Measurements from ENCODE around the gene PRDM16. TPM values are rescaled to one million over a fixed set of nuclear protein-coding genes. Genes with fewer than 3 reads are reported as not detected.

The PRDM16 gene
- polyA plus RNA-seq, 2 of the 4 experiments (the other 2 are of a cell fraction), result 0.03 to 0.35 TPM

DNA sequence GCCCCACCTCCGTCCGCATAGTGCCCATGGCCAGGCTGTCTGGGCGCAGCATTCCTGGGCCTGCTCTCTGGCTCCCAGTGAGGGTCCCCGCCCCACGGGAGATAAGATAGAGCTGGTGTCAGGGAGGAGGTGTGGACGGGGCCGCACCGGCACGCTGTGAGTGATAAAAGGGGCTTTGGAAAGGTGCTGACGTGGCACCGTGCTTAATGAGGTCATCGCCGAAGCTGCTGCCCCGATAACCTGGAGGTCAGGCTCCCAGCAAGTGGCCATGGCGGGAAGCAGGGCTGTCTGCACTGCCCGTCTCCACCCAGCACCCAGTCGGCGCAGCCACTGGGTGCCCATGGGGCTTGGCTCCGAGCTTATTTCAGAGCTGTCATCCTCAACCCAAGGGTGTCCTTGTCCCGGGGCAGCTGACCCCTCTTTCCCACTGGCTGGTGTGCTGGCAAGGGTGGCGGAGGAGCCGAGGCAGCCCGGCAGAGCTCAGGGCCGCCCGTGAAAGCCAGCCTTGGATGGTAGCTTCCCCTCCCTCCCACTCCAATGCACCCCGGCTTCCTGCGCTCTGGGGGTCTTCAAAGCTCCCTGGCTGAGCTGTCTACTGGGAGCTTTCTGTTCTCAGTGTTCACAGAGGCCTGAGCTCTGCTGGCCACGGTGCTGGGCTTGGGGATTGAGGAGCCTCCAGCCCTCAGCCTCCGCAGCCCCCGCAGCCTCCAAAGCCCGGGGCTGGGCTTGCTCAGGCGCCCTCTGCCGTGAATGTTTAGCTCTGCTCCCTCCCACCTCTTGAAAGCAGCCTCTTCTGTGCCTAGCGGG lies 280.4 kb downstream of the PRDM16 start:
- DNase-seq (ENCODE audit: low read depth in 1 of 2, low spot score in 1 of 2) (peak in 1 of 2 experiments; percentile 16), ATAC-seq (peak; percentile 27 to 74; a peak in 3 of 6 replicates), FAIRE-seq (no peak)
- Histone ChIP-seq H3K4me1 (no peaks in the 10 kb centered on the region), H3K9me3 (0 out of 3 replicates have a peak, but pooled peaks cover 7% of the 10 kb centered on the region), H3K4me3 (no peak overlapping the region), H3K4me2 (no peak overlapping the region), H3K27ac (no peak overlapping the region)
- CTCF ChIA-PET, result interaction anchor here (0.9 to 2.2 kb wide), 5 partner anchors 10 to 336 kb away, joined by 3 to 7 read pairs (median 4); no protein-coding TSS in a partner anchor
- 55% methylated on average over 25 of the region's 34 CpGs for WGBS (ENCODE audit: missing lambda C conversion rate)
- POLR2A ChIA-PET, result no interaction called here
- TF ChIP-seq CBX8 (IDR thresholded peaks at IDR 0.05) (no peak), POLR2AphosphoS2 (conservative IDR thresholded peaks at IDR 0.05; ENCODE audit: low read length) (no peak), SMC3 (IDR thresholded peaks at IDR 0.05) (peak; percentile 27; the same call in 1 of the 3 replicates), MAFK (IDR thresholded peaks at IDR 0.05; ENCODE audit: partially characterized antibody) (peak; percentile 28), ESRRA (IDR thresholded peaks at IDR 0.05; ENCODE audit: borderline replicate concordance, low read length) (no peak)

DNA sequence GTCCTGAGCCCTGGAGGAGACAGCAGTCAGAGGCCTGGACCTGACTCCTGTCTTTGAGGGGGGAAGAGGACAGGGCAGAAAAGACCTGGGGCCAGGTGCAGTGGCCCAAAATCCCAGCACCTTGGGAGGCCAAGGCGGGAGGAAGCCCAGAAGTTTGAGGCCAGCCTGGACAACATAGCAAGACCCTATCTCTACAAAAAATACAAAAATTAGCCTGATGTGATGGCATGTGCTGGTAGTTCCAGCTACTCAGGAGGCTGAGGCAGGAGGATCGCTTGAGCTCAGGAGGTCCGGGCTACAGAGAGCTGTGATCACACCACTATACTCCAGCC lies 280.9 kb downstream of the PRDM16 start:
- no peaks in the 10 kb centered on the region for H3K4me1 ChIP-seq
- TF ChIP-seq FOSB (CRISPR knock-in tag; IDR thresholded peaks at IDR 0.05), result no peak
- no peak for TF ChIP-seq KDM1A (IDR thresholded peaks at IDR 0.05; ENCODE audit: low read depth)
- no peak; the same call in 2 of the 3 replicates for TF ChIP-seq SMC3 (IDR thresholded peaks at IDR 0.05)
- TF ChIP-seq, protein P1, sequence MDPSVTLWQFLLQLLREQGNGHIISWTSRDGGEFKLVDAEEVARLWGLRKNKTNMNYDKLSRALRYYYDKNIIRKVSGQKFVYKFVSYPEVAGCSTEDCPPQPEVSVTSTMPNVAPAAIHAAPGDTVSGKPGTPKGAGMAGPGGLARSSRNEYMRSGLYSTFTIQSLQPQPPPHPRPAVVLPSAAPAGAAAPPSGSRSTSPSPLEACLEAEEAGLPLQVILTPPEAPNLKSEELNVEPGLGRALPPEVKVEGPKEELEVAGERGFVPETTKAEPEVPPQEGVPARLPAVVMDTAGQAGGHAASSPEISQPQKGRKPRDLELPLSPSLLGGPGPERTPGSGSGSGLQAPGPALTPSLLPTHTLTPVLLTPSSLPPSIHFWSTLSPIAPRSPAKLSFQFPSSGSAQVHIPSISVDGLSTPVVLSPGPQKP (IDR thresholded peaks at IDR 0.05; ENCODE audit: low read depth, low read length), result no peak
- TF ChIP-seq, protein P2, sequence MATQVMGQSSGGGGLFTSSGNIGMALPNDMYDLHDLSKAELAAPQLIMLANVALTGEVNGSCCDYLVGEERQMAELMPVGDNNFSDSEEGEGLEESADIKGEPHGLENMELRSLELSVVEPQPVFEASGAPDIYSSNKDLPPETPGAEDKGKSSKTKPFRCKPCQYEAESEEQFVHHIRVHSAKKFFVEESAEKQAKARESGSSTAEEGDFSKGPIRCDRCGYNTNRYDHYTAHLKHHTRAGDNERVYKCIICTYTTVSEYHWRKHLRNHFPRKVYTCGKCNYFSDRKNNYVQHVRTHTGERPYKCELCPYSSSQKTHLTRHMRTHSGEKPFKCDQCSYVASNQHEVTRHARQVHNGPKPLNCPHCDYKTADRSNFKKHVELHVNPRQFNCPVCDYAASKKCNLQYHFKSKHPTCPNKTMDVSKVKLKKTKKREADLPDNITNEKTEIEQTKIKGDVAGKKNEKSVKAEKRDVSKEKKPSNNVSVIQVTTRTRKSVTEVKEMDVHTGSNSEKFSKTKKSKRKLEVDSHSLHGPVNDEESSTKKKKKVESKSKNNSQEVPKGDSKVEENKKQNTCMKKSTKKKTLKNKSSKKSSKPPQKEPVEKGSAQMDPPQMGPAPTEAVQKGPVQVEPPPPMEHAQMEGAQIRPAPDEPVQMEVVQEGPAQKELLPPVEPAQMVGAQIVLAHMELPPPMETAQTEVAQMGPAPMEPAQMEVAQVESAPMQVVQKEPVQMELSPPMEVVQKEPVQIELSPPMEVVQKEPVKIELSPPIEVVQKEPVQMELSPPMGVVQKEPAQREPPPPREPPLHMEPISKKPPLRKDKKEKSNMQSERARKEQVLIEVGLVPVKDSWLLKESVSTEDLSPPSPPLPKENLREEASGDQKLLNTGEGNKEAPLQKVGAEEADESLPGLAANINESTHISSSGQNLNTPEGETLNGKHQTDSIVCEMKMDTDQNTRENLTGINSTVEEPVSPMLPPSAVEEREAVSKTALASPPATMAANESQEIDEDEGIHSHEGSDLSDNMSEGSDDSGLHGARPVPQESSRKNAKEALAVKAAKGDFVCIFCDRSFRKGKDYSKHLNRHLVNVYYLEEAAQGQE (IDR thresholded peaks at IDR 0.05), result no peak
- TF ChIP-seq, protein P3, sequence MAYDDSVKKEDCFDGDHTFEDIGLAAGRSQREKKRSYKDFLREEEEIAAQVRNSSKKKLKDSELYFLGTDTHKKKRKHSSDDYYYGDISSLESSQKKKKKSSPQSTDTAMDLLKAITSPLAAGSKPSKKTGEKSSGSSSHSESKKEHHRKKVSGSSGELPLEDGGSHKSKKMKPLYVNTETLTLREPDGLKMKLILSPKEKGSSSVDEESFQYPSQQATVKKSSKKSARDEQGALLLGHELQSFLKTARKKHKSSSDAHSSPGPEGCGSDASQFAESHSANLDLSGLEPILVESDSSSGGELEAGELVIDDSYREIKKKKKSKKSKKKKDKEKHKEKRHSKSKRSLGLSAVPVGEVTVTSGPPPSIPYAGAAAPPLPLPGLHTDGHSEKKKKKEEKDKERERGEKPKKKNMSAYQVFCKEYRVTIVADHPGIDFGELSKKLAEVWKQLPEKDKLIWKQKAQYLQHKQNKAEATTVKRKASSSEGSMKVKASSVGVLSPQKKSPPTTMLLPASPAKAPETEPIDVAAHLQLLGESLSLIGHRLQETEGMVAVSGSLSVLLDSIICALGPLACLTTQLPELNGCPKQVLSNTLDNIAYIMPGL (CRISPR knock-in tag; IDR thresholded peaks at IDR 0.05; ENCODE audit: borderline replicate concordance), result no peak
- TF ChIP-seq FOXS1 (CRISPR knock-in tag; IDR thresholded peaks at IDR 0.05), result no peak
- TF ChIP-seq NR3C1 (IDR thresholded peaks at IDR 0.05), result no peak
- TF ChIP-seq KDM5A (IDR thresholded peaks at IDR 0.05), result no peak
- TF ChIP-seq MAFK (IDR thresholded peaks at IDR 0.05; ENCODE audit: partially characterized antibody), result no peak
- no peak for TF ChIP-seq RARB (CRISPR knock-in tag; IDR thresholded peaks at IDR 0.05)
- TF ChIP-seq CHD2 (IDR thresholded peaks at IDR 0.05; ENCODE audit: low read length, partially characterized antibody), result no peak
- no peak for TF ChIP-seq EP300 (IDR thresholded peaks at IDR 0.05)
- no peak for TF ChIP-seq FOSL2 (IDR thresholded peaks at IDR 0.05)
- TF ChIP-seq FOSL2 (CRISPR knock-in tag; IDR thresholded peaks at IDR 0.05), result no peak
- TF ChIP-seq CHD4 (IDR thresholded peaks at IDR 0.05; ENCODE audit: borderline replicate concordance), result no peak
- no peak for TF ChIP-seq BHLHE40 (IDR thresholded peaks at IDR 0.05; ENCODE audit: low read depth, low read length)
- TF ChIP-seq, protein P4, sequence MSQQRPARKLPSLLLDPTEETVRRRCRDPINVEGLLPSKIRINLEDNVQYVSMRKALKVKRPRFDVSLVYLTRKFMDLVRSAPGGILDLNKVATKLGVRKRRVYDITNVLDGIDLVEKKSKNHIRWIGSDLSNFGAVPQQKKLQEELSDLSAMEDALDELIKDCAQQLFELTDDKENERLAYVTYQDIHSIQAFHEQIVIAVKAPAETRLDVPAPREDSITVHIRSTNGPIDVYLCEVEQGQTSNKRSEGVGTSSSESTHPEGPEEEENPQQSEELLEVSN (IDR thresholded peaks at IDR 0.05; ENCODE audit: borderline replicate concordance, low read depth), result no peak
- TF ChIP-seq, protein P5, sequence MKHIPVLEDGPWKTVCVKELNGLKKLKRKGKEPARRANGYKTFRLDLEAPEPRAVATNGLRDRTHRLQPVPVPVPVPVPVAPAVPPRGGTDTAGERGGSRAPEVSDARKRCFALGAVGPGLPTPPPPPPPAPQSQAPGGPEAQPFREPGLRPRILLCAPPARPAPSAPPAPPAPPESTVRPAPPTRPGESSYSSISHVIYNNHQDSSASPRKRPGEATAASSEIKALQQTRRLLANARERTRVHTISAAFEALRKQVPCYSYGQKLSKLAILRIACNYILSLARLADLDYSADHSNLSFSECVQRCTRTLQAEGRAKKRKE (CRISPR knock-in tag; IDR thresholded peaks at IDR 0.05; ENCODE audit: low read depth), result no peak
- TF ChIP-seq RNF2 (IDR thresholded peaks at IDR 0.05; ENCODE audit: borderline replicate concordance, low read depth), result no peak
- FAIRE-seq (no peak), DNase-seq (ENCODE audit: low read depth in 1 of 2, low spot score in 1 of 2) (no peak), ATAC-seq (no peak)
- POLR2A ChIA-PET, result no interaction called here
- WGBS (ENCODE audit: missing lambda C conversion rate), result 62% methylated on average over 3 of the region's 3 CpGs
- no peak overlapping the region for H3K27ac ChIP-seq
- H3K4me3 ChIP-seq, result no peak overlapping the region
- H3K4me2 ChIP-seq, result no peak overlapping the region
- CTCF ChIA-PET, result interaction anchor here (0.9 to 2.2 kb wide), 4 partner anchors 10 to 337 kb away, joined by 3 to 7 read pairs (median 4); no protein-coding TSS in a partner anchor
- 0 out of 3 replicates have a peak, but pooled peaks cover 2% of the 10 kb centered on the region for H3K9me3 ChIP-seq

Data from A549 (cell line).